SKM-1 (cell line): ENCODE measurements around the gene KMT5C.
"Not testable (repeated sequence)": the region's sequence is repeated elsewhere in the genome, so short reads cannot be mapped to it uniquely, and the experiment has no call there.

Experiments used
- DNase-seq: peaks from one replicate; lab custom pipeline; 2025; ENCODE audit not compliant: unreplicated experiment; lab: John Stamatoyannopoulos, UW

The KMT5C gene

GRCh38 chr19:55315956-55316525 lies 23.6 kb upstream of the KMT5C start:
- no peak for DNase-seq

GRCh38 chr19:55316646-55317045 lies 23.0 kb upstream of the KMT5C start:
- DNase-seq = no peak

- no peak for DNase-seq
Measured at GRCh38 chr19:55319785-55320184, 19.9 kb upstream of the KMT5C start.

GRCh38 chr19:55320844-55321419 lies 18.7 kb upstream of the KMT5C start:
- no peak for DNase-seq

- DNase-seq = no peak
Measured at GRCh38 chr19:55321466-55322137, 18.1 kb upstream of the KMT5C start.

- no peak for DNase-seq
Measured at GRCh38 chr19:55322204-55322885, 17.3 kb upstream of the KMT5C start.

GRCh38 chr19:55324662-55325061 lies 15.0 kb upstream of the KMT5C start:
- no peak for DNase-seq

- no peak for DNase-seq
Measured at GRCh38 chr19:55325172-55325571, 14.5 kb upstream of the KMT5C start, which contains the start of gene TMEM150B. Gene TMEM150B (minus strand): TSS chr19:55325341. CDS start chr19:55321036, 4,305 bp downstream.

GRCh38 chr19:55328774-55329318 lies 10.8 kb upstream of the KMT5C start:
- DNase-seq = not testable (repeated sequence)

- not testable (repeated sequence) for DNase-seq
Measured at GRCh38 chr19:55329791-55330190, 9.9 kb upstream of the KMT5C start.

- no peak for DNase-seq
Measured at GRCh38 chr19:55333870-55334269, 5.8 kb upstream of the KMT5C start.

GRCh38 chr19:55336101-55336500 lies 3.6 kb upstream of the KMT5C start:
- DNase-seq = no peak

GRCh38 chr19:55339889-55340783 lies 460 bp downstream of the KMT5C start:
- DNase-seq = no peak

GRCh38 chr19:55340784-55341147 lies 1.1 kb downstream of the KMT5C start:
- no peak for DNase-seq

- DNase-seq = no peak
Measured at GRCh38 chr19:55341171-55341588, 1.5 kb downstream of the KMT5C start.

GRCh38 chr19:55341595-55342531 lies 2.2 kb downstream of the KMT5C start:
- DNase-seq = no peak

GRCh38 chr19:55344444-55344843 lies 4.8 kb downstream of the KMT5C start:
- no peak for DNase-seq

- no peak for DNase-seq
Measured at GRCh38 chr19:55345101-55345817, 5.6 kb downstream of the KMT5C start.
